ENCODE data around the gene ABCB1.

The ABCB1 gene

GRCh38 chr7:87513735-87514335 is 86.8 kb downstream of the ABCB1 start:
- no peak for TF ChIP-seq ZNF169 (tag by site-specific recombination; IDR thresholded peaks at IDR 0.05)
- TF ChIP-seq, protein P1, sequence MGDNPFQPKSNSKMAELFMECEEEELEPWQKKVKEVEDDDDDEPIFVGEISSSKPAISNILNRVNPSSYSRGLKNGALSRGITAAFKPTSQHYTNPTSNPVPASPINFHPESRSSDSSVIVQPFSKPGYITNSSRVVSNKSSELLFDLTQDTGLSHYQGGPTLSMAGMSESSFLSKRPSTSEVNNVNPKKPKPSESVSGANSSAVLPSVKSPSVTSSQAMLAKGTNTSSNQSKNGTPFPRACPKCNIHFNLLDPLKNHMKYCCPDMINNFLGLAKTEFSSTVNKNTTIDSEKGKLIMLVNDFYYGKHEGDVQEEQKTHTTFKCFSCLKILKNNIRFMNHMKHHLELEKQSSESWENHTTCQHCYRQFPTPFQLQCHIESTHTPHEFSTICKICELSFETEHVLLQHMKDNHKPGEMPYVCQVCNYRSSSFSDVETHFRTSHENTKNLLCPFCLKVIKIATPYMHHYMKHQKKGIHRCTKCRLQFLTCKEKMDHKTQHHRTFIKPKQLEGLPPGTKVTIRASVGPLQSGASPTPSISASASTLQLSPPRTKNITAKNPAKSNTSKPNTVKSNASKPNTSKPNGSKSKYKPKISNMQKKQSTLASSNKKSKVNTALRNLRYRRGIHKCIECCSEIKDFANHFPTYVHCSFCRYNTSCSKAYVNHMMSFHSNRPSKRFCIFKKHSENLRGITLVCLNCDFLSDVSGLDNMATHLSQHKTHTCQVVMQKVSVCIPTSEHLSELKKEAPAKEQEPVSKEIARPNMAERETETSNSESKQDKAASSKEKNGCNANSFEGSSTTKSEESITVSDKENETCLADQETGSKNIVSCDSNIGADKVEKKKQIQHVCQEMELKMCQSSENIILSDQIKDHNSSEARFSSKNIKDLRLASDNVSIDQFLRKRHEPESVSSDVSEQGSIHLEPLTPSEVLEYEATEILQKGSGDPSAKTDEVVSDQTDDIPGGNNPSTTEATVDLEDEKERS (tag by site-specific recombination; IDR thresholded peaks at IDR 0.05) = no peak
- TF ChIP-seq ZNF132 (tag by site-specific recombination; IDR thresholded peaks at IDR 0.05; ENCODE audit: borderline replicate concordance) = no peak
- no peak for TF ChIP-seq ZNF292 (tag by site-specific recombination; IDR thresholded peaks at IDR 0.05; ENCODE audit: borderline replicate concordance, low read depth)
- no peak for TF ChIP-seq ZNF596 (tag by site-specific recombination; IDR thresholded peaks at IDR 0.05)
- no peak for TF ChIP-seq ZEB2 (tag by site-specific recombination; IDR thresholded peaks at IDR 0.05)
- no peak for TF ChIP-seq ZNF560 (tag by site-specific recombination; IDR thresholded peaks at IDR 0.05; ENCODE audit: borderline replicate concordance)
- TF ChIP-seq ZNF555 (tag by site-specific recombination; conservative IDR thresholded peaks at IDR 0.05) = no peak
- TF ChIP-seq SP7 (tag by site-specific recombination; IDR thresholded peaks at IDR 0.05) = no peak
- TF ChIP-seq ZSCAN23 (tag by site-specific recombination; IDR thresholded peaks at IDR 0.05) = no peak
- TF ChIP-seq ZNF155 (tag by site-specific recombination; IDR thresholded peaks at IDR 0.05) = no peak
- Histone ChIP-seq H3K27ac (ENCODE audit: extremely low read depth, low read depth, low read length) (no peak overlapping the region), H3K4me3 (ENCODE audit: low read depth, low read length) (no peak overlapping the region), H3K9me3 (ENCODE audit: control insufficient read depth, insufficient read depth, low read depth, low read length) (no peaks in the 10 kb centered on the region), H3K36me3 (ENCODE audit: control insufficient read depth in 2 of 2, insufficient read depth in 1 of 2, low read length in 2 of 2) (peaks cover 0 to 13% of the 10 kb centered on the region in 2 experiments; a peak in 1 of 3 replicates), H3K4me1 (ENCODE audit: control insufficient read depth, insufficient read depth, low read length) (no peaks in the 10 kb centered on the region)
- ChIA-PET CTCF (no interaction called here), POLR2A (no interaction called here)

- CTCF ChIA-PET = no interaction called here
- Histone ChIP-seq H3K36me3 (ENCODE audit: control insufficient read depth in 2 of 2, insufficient read depth in 1 of 2, low read length in 2 of 2) (peaks cover 0 to 17% of the 10 kb centered on the region in 2 experiments; a peak in 1 of 3 replicates), H3K9me3 (ENCODE audit: control insufficient read depth, insufficient read depth, low read depth, low read length) (no peaks in the 10 kb centered on the region), H3K4me1 (ENCODE audit: control insufficient read depth, insufficient read depth, low read length) (no peaks in the 10 kb centered on the region), H3K4me3 (ENCODE audit: low read depth, low read length) (no peak overlapping the region), H3K27ac (ENCODE audit: extremely low read depth, low read depth, low read length) (no peak overlapping the region)
- TF ChIP-seq ZNF791 (tag by site-specific recombination; IDR thresholded peaks at IDR 0.05) (no peak), ZNF239 (tag by site-specific recombination; IDR thresholded peaks at IDR 0.05) (no peak), ZNF777 (tag by site-specific recombination; IDR thresholded peaks at IDR 0.05; ENCODE audit: borderline replicate concordance) (no peak), ZNF391 (tag by site-specific recombination; IDR thresholded peaks at IDR 0.05; ENCODE audit: borderline replicate concordance, low read depth) (no peak)
- POLR2A ChIA-PET = no interaction called here
These were observed 87.8 kb downstream of the ABCB1 start for GRCh38 chr7:87512906-87513305.

DNA sequence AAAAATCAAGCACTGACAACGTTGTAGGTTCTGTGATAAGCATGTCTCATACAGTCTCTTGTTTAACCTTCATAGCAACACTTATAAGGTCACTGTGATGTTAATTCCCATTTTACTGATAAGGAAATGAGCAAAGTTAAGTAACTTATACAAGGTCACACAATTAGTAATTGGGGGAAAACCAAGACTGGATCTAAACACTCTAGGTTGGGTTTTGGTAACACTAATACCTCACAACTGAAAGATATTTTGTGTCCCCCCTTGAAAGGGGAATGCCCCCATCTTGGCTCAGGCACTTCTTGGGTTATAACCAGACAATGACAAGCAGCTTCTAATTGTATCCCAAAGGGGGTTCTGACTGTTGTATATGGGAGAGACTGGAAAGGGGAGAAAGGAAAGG is 89.2 kb downstream of the ABCB1 start:
- H3K4me3 ChIP-seq (ENCODE audit: low read depth, low read length) = no peak overlapping the region
- ChIA-PET POLR2A (no interaction called here), CTCF (interaction anchor here (1.1 kb wide), 1 partner anchor 95 kb away, joined by 3 read pairs; no protein-coding TSS in a partner anchor)
- no peaks in the 10 kb centered on the region for H3K4me1 ChIP-seq (ENCODE audit: control insufficient read depth, insufficient read depth, low read length)
- no peaks in the 10 kb centered on the region for H3K9me3 ChIP-seq (ENCODE audit: control insufficient read depth, insufficient read depth, low read depth, low read length)
- H3K27ac ChIP-seq (ENCODE audit: extremely low read depth, low read depth, low read length) = no peak overlapping the region
- H3K36me3 ChIP-seq (ENCODE audit: control insufficient read depth in 2 of 2, insufficient read depth in 1 of 2, low read length in 2 of 2) = peaks cover 0 to 17% of the 10 kb centered on the region in 2 experiments; a peak in 1 of 3 replicates
- no peak for TF ChIP-seq SCRT2 (tag by site-specific recombination; IDR thresholded peaks at IDR 0.05)
- TF ChIP-seq ZNF654 (tag by site-specific recombination; IDR thresholded peaks at IDR 0.05; ENCODE audit: low read depth) = no peak
- TF ChIP-seq BCL11B (tag by site-specific recombination; IDR thresholded peaks at IDR 0.05; ENCODE audit: low read depth) = no peak
- no peak for TF ChIP-seq ZNF785 (tag by site-specific recombination; IDR thresholded peaks at IDR 0.05)
- TF ChIP-seq ZNF354C (tag by site-specific recombination; IDR thresholded peaks at IDR 0.05; ENCODE audit: borderline replicate concordance, low read depth) = no peak
- TF ChIP-seq TRIM28 (IDR thresholded peaks at IDR 0.05; ENCODE audit: borderline replicate concordance, low read length) = no peak
- no peak for TF ChIP-seq HOXC10 (CRISPR knock-in tag; IDR thresholded peaks at IDR 0.05)
- no peak for TF ChIP-seq ZNF174 (tag by site-specific recombination; IDR thresholded peaks at IDR 0.05)
- no peak for TF ChIP-seq ZNF76 (tag by site-specific recombination; IDR thresholded peaks at IDR 0.05; ENCODE audit: borderline replicate concordance, low read depth)
- TF ChIP-seq MYNN (tag by site-specific recombination; IDR thresholded peaks at IDR 0.05; ENCODE audit: borderline replicate concordance) = no peak
- TF ChIP-seq ZNF157 (tag by site-specific recombination; IDR thresholded peaks at IDR 0.05) = no peak
- TF ChIP-seq, protein P2, sequence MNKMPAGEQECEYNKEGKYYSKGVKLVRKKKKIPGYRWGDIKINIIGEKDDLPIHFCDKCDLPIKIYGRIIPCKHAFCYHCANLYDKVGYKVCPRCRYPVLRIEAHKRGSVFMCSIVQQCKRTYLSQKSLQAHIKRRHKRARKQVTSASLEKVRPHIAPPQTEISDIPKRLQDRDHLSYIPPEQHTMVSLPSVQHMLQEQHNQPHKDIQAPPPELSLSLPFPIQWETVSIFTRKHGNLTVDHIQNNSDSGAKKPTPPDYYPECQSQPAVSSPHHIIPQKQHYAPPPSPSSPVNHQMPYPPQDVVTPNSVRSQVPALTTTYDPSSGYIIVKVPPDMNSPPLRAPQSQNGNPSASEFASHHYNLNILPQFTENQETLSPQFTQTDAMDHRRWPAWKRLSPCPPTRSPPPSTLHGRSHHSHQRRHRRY (tag by site-specific recombination; IDR thresholded peaks at IDR 0.05) = no peak
- no peak for TF ChIP-seq SALL2 (tag by site-specific recombination; IDR thresholded peaks at IDR 0.05; ENCODE audit: borderline replicate concordance)
- no peak for TF ChIP-seq ZNF510 (tag by site-specific recombination; IDR thresholded peaks at IDR 0.05; ENCODE audit: insufficient replicate concordance)
- TF ChIP-seq ZNF391 (tag by site-specific recombination; IDR thresholded peaks at IDR 0.05; ENCODE audit: borderline replicate concordance, low read depth) = no peak
